A375 (cell line): ENCODE data around the gene TTLL1. TPM values are rescaled to one million over a fixed set of nuclear protein-coding genes. Genes with fewer than 3 reads are reported as not detected.

Experiments
- total RNA-seq: library from RNA; depleted of rRNA; stranded (reverse); fragments of >200 nt; shearing (Covaris generic); gene quantifications from 2 replicates; pipeline ENCODE4 v1.2.3, GENCODE V29; 2014; rRNA removed

TTLL1 gene
- 4.3 and 5.7 TPM in 2 replicates for total RNA-seq

GRCh38 chr22:43088984-43089717, at the start of gene TTLL1:
TSS of gene TTLL1 (minus strand) at chr22:43089391. CDS start at chr22:43075586, 13,805 bp downstream.

GRCh38 chr22:43110444-43110926, 21.3 kb upstream of the TTLL1 start, which contains the start of gene BIK:
TSS of gene BIK (plus strand) at chr22:43110750. CDS start at chr22:43124023, 13,273 bp downstream.

DNA sequence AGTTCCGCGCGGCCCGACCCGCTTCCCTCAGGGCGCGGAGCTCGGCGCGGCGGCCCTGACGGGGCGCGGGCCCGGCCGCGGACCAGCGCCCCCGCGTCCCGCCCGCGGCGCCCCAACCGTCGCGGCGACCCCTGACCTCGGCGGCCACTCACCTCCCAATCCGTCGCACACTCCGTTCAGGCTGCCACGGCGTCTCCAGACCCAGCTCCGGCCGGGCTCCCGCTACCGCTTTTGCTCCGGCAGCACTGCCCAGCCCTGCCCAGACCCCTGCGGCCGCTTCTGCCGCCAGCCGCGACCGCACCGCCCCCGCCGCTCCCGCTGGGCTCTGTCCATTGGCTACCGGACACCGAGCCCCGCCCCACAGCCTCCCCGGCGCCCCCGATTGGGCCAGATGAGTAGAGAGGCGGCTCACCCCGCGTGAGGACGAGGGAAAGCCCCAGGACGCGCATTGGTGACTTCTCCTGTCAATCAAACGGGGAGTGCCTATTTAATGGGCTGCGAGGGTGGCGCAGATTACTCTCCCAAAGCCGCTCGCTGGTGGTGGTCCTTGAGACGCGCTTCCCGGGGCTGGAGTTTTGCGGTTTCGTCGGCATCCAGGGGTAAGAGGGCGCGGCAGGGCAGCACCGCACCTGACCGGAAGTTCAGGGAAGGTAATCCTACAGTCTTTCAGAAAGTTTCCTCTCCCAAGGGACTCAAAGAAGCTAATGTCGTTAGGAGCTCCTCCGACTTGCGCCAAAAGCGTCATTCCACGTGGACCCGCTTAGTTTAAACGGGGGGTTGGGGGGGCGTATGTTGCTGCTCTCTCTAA, 74.1 kb downstream of the TTLL1 start, which contains the start of gene PACSIN2:
Gene PACSIN2, minus strand, starts transcription at position 281 of the 808 bp plus-strand sequence. CDS start 103,069 bp downstream, outside the sequence.

Other genes with a start within 250 kb of the TTLL1 start
- 15.4 and 18.4 TPM in 2 replicates for gene ARFGAP3, start 232.1 kb downstream of the TTLL1 start, total RNA-seq
- 29.9 and 32.2 TPM in 2 replicates for gene PACSIN2, start 74.2 kb downstream of the TTLL1 start, total RNA-seq
- 3.7 TPM in 2 replicates for gene BIK, start 21.4 kb upstream of the TTLL1 start, total RNA-seq
- 20.6 and 22.6 TPM in 2 replicates for gene MCAT, start 54.0 kb upstream of the TTLL1 start, total RNA-seq
- gene TSPO, start 62.2 kb upstream of the TTLL1 start, total RNA-seq = 236 and 274 TPM in 2 replicates
- 48.8 and 55.0 TPM in 2 replicates for gene TTLL12, start 97.7 kb upstream of the TTLL1 start, total RNA-seq